C4-2B (cell line): ENCODE results near the gene RNF187.

Experiments used
- ZFX ChIP-seq: fragments of 450-650 bp; IDR thresholded peaks from 2 replicates; pipeline ENCODE4 v1.6.1; 2017
- TF ChIP-seq, protein P1 (sequence below): fragments of 450-650 bp; conservative IDR thresholded peaks from 2 replicates; pipeline ENCODE4 v1.5.1; 2017; ENCODE audit warnings: mild to moderate bottlenecking

DNA sequence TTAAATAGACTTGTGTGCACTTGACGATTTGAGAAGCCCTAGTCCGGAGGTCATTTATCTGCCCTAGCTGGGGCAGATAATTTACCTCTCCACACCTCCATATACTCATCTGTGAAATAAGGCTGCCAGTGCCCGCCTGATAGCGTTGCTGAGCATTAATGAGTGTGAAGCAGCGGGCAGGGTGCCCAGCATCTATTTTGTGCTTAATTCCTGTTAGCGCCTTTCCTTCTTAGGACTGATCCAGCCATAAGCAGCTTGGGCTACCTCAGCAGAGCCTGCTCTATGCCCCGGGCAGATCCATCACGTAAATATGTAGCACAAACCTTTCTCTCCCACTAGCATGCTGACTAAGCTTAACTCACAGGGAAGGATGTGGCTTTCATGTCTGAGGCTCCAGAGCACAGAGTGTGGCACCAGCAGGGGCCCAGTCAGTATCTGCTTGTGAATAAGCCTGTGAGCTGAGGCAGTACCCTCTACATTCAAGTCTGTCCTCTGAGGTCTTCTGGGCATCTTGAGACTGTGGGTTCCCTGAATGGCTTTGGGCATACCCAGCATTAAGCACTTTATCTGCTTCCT, 21.5 kb upstream of the RNF187 start:
- TF ChIP-seq, protein P1, sequence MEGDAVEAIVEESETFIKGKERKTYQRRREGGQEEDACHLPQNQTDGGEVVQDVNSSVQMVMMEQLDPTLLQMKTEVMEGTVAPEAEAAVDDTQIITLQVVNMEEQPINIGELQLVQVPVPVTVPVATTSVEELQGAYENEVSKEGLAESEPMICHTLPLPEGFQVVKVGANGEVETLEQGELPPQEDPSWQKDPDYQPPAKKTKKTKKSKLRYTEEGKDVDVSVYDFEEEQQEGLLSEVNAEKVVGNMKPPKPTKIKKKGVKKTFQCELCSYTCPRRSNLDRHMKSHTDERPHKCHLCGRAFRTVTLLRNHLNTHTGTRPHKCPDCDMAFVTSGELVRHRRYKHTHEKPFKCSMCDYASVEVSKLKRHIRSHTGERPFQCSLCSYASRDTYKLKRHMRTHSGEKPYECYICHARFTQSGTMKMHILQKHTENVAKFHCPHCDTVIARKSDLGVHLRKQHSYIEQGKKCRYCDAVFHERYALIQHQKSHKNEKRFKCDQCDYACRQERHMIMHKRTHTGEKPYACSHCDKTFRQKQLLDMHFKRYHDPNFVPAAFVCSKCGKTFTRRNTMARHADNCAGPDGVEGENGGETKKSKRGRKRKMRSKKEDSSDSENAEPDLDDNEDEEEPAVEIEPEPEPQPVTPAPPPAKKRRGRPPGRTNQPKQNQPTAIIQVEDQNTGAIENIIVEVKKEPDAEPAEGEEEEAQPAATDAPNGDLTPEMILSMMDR, result no peak
- no peak for TF ChIP-seq ZFX
